Mesothelial cell of epicardium (in vitro differentiated cells): Measurements from ENCODE around the gene DLG5. TPM values are rescaled to one million over a fixed set of nuclear protein-coding genes. Genes with fewer than 3 reads are reported as not detected.

ENCODE experiments used
- DNase-seq, 2 experiments: peaks; one replicate each; pipeline ENCODE4 v3.0.0; 2021; ENCODE audit warnings: low spot score in 2 of 2; ENCODE audit not compliant: unreplicated experiment in 2 of 2
- H3K27ac Mint-ChIP-seq: 2 replicates; pipeline ENCODE4 v1.8.0; 2021; ENCODE audit warnings: mixed read lengths
- H3K27me3 Mint-ChIP-seq: 2 replicates; pipeline ENCODE4 v1.8.0; 2021; ENCODE audit warnings: low read depth, mixed read lengths
- H3K36me3 Mint-ChIP-seq: 2 replicates; pipeline ENCODE4 v1.8.0; 2021; ENCODE audit warnings: mixed read lengths
- H3K4me1 Mint-ChIP-seq: 2 replicates; pipeline ENCODE4 v1.8.0; 2021; ENCODE audit warnings: mixed read lengths
- H3K4me3 Mint-ChIP-seq: 2 replicates; pipeline ENCODE4 v1.8.0; 2021; ENCODE audit warnings: mild to moderate bottlenecking, moderate library complexity, mixed read lengths
- H3K9me3 Mint-ChIP-seq: 2 replicates; pipeline ENCODE4 v1.8.0; 2021; ENCODE audit warnings: mixed read lengths
- total RNA-seq: library from RNA; stranded (reverse); gene quantifications from 3 replicates; pipeline ENCODE4 v1.2.1, GENCODE V29; 2021
- TF ChIP-seq, protein P1 (sequence below): fragments of 200-600 bp; sonication (generic); IDR thresholded peaks from one replicate; pipeline ENCODE4 v1.5.0; 2021; ENCODE audit warnings: antibody characterized with exemption; ENCODE audit not compliant: unreplicated experiment

Gene DLG5
- total RNA-seq, 1 donor from 2014 or later = 82.2 TPM

DNA sequence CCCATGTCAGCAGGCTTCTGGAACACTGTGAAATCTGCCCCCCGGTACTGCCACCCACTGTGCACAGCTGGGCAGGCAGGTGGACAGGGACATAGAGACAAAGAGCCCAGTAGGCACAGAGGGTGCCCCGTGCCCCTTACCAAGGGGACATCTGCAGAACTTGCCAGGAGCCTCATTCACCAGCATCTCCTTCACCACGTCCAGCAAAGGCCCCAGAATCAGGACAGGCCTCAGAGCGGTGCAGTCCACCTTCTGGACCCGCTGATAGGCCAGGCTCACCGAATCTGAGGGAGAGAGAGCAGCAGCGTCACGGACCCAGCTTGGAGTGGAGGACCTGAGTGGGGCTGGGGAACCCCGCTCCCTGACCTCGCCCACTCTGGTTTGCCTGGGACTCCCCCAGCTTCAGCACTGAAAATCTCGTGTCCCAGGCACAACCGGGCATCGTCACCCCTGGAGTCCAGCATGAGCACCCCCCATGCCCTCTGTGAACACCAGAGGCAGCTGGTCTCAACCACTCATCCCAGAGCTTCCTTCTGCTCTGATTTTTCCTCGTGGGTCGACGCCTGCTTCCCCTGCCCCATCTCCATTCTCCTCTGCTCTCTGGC, 130.1 kb downstream of the DLG5 start:
- no peak overlapping the region for H3K27ac Mint-ChIP-seq
- H3K4me1 Mint-ChIP-seq = no peaks in the 10 kb centered on the region
- no peaks in the 10 kb centered on the region for H3K27me3 Mint-ChIP-seq
- H3K36me3 Mint-ChIP-seq = peaks cover 30% of the 10 kb centered on the region
- H3K4me3 Mint-ChIP-seq = no peak overlapping the region
- H3K9me3 Mint-ChIP-seq = no peaks in the 10 kb centered on the region
- DNase-seq = no peak
- TF ChIP-seq, protein P1, sequence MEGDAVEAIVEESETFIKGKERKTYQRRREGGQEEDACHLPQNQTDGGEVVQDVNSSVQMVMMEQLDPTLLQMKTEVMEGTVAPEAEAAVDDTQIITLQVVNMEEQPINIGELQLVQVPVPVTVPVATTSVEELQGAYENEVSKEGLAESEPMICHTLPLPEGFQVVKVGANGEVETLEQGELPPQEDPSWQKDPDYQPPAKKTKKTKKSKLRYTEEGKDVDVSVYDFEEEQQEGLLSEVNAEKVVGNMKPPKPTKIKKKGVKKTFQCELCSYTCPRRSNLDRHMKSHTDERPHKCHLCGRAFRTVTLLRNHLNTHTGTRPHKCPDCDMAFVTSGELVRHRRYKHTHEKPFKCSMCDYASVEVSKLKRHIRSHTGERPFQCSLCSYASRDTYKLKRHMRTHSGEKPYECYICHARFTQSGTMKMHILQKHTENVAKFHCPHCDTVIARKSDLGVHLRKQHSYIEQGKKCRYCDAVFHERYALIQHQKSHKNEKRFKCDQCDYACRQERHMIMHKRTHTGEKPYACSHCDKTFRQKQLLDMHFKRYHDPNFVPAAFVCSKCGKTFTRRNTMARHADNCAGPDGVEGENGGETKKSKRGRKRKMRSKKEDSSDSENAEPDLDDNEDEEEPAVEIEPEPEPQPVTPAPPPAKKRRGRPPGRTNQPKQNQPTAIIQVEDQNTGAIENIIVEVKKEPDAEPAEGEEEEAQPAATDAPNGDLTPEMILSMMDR = no peak

DNA sequence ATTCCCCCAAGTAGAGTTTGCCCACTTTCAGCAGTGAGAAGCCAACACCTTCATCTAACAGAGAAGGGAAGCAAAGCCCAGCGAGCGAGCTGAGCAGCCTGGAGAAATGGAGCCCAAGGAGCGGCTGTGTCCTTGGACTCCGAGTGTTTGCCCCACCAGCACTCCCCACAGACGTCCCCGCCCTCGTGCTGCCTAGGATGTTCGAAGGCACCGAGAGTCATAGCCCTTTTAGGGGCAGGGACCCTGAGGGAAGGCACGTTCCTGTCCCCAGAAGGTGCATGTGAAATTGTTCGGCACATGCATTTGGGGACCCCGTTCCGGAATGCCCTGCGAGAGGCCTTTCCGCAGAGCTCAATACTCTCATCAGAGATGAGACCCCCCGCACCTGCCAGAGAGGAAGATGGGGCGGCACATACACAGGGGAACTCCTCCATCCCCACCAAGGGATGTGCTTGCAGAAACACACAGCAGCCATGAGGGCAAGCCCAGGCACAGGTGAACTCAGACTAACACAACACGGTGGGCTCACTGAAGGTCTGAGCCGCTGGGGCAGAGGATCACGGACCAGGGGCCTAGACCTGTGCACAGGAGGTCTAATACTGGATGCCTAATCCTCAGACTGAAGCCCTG, 131.0 kb downstream of the DLG5 start:
- Mint-ChIP-seq H3K9me3 (no peaks in the 10 kb centered on the region), H3K27me3 (no peaks in the 10 kb centered on the region), H3K36me3 (peaks cover 33% of the 10 kb centered on the region), H3K4me3 (no peak overlapping the region), H3K27ac (no peak overlapping the region), H3K4me1 (no peaks in the 10 kb centered on the region)
- TF ChIP-seq, protein P1 = no peak
- no peak for DNase-seq

- Mint-ChIP-seq H3K27ac (no peak overlapping the region), H3K36me3 (peaks cover 32% of the 10 kb centered on the region)
These were observed 132.1 kb downstream of the DLG5 start for GRCh38 chr10:77794256-77795142.

GRCh38 chr10:77793831-77794230, 132.7 kb downstream of the DLG5 start:
- TF ChIP-seq, protein P1 = no peak
- H3K9me3 Mint-ChIP-seq = no peaks in the 10 kb centered on the region
- H3K27ac Mint-ChIP-seq = no peak overlapping the region
- DNase-seq = no peak
- H3K27me3 Mint-ChIP-seq = no peaks in the 10 kb centered on the region
- H3K36me3 Mint-ChIP-seq = peaks cover 34% of the 10 kb centered on the region
- no peak overlapping the region for H3K4me3 Mint-ChIP-seq
- no peaks in the 10 kb centered on the region for H3K4me1 Mint-ChIP-seq

More at GRCh38 chr10:77794256-77795142, 132.1 kb downstream of the DLG5 start:
- TF ChIP-seq, protein P1 = no peak
- H3K4me1 Mint-ChIP-seq = no peaks in the 10 kb centered on the region
- no peak overlapping the region for H3K4me3 Mint-ChIP-seq
- DNase-seq = no peak
- H3K9me3 Mint-ChIP-seq = no peaks in the 10 kb centered on the region
- H3K27me3 Mint-ChIP-seq = no peaks in the 10 kb centered on the region

DNA sequence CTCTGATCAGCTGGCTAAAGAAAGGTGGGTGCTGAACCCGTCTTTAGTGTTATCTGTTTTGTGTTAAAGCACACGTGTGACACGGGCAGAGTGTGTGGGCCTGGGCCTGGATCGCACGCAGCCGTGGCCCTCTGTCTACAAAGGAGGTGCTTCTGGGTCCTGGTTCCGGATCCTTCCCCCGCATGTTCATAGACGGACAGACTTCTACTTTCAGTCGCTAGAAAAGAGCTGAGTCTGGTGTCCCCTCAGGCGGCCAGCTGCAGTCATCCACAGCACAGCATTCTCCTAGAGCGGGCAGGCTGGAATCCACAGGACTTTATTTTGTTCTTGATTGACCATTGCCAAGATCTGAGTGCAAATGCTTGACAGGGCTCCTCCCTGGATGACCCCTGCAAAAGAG, 134.4 kb downstream of the DLG5 start:
- Mint-ChIP-seq H3K9me3 (no peaks in the 10 kb centered on the region), H3K27ac (no peak overlapping the region), H3K4me1 (no peaks in the 10 kb centered on the region), H3K27me3 (no peaks in the 10 kb centered on the region), H3K36me3 (peaks cover 43% of the 10 kb centered on the region), H3K4me3 (no peak overlapping the region)
- TF ChIP-seq, protein P1 = no peak
- no peak for DNase-seq
